Measurements from ENCODE around the gene TENM4. TPM values are rescaled to one million over a fixed set of nuclear protein-coding genes. Genes with fewer than 3 reads are reported as not detected.

TENM4 gene
- polyA plus RNA-seq, 1 donor from 2014 or later = 16.8 TPM

DNA sequence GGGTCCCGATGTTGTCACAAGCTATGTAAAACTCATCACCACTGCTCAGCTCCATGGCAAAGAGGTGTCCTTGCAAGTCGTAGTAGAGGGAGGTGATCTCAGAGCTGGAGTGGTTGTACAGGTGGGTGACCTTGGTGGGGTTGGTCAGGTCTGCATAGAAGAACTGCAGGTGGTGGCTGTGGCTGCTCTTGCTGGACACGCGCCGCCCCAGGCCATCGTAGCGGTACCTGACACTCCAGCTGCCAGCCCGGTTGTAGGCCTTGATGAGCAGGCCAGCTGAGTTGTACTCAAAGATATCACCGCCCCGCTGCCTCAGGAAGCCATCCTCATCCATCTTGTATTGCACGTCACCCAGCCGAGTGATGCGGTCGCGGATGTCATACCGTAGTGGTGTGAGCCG is 771.6 kb downstream of the TENM4 start:
- Histone ChIP-seq H3K36me3 (ENCODE audit: insufficient read depth, low read length) (peaks cover 46% of the 10 kb centered on the region), H3K4me3 (ENCODE audit: low read length) (no peak overlapping the region), H3K9me3 (ENCODE audit: low read length) (no peaks in the 10 kb centered on the region), H3K9me2 (ENCODE audit: insufficient read depth, low read length) (no peaks in the 10 kb centered on the region), H3K79me2 (replicated peaks; ENCODE audit: insufficient read depth, low read length) (no peaks in the 10 kb centered on the region), H3K27me3 (ENCODE audit: insufficient read depth, low read depth, low read length) (no peaks in the 10 kb centered on the region), H3K27ac (ENCODE audit: low read length) (no peak overlapping the region), H3K4me2 (ENCODE audit: low read length) (no peak overlapping the region), H4K20me1 (ENCODE audit: insufficient read depth) (no peaks in the 10 kb centered on the region), H3F3A (ENCODE audit: insufficient read depth, low read length, poor library complexity, severe bottlenecking) (no peaks in the 10 kb centered on the region), H3K9ac (ENCODE audit: low read length) (no peak overlapping the region), H2AFZ (ENCODE audit: low read depth, low read length) (no peak overlapping the region)
- no peak for TF ChIP-seq TAF1 (IDR thresholded peaks at IDR 0.05; ENCODE audit: low read depth)
- TF ChIP-seq EP300 (conservative IDR thresholded peaks at IDR 0.05; ENCODE audit: poor library complexity, severe bottlenecking) = no peak
- no peak for TF ChIP-seq SMC3 (conservative IDR thresholded peaks at IDR 0.05; ENCODE audit: poor library complexity)
- TF ChIP-seq MXI1 (conservative IDR thresholded peaks at IDR 0.05; ENCODE audit: poor library complexity, severe bottlenecking) = no peak
- TF ChIP-seq, protein P1, sequence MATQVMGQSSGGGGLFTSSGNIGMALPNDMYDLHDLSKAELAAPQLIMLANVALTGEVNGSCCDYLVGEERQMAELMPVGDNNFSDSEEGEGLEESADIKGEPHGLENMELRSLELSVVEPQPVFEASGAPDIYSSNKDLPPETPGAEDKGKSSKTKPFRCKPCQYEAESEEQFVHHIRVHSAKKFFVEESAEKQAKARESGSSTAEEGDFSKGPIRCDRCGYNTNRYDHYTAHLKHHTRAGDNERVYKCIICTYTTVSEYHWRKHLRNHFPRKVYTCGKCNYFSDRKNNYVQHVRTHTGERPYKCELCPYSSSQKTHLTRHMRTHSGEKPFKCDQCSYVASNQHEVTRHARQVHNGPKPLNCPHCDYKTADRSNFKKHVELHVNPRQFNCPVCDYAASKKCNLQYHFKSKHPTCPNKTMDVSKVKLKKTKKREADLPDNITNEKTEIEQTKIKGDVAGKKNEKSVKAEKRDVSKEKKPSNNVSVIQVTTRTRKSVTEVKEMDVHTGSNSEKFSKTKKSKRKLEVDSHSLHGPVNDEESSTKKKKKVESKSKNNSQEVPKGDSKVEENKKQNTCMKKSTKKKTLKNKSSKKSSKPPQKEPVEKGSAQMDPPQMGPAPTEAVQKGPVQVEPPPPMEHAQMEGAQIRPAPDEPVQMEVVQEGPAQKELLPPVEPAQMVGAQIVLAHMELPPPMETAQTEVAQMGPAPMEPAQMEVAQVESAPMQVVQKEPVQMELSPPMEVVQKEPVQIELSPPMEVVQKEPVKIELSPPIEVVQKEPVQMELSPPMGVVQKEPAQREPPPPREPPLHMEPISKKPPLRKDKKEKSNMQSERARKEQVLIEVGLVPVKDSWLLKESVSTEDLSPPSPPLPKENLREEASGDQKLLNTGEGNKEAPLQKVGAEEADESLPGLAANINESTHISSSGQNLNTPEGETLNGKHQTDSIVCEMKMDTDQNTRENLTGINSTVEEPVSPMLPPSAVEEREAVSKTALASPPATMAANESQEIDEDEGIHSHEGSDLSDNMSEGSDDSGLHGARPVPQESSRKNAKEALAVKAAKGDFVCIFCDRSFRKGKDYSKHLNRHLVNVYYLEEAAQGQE (IDR thresholded peaks at IDR 0.05; ENCODE audit: borderline replicate concordance) = no peak
- no peak for TF ChIP-seq POLR2AphosphoS5 (IDR thresholded peaks at IDR 0.05)
- TF ChIP-seq RAD21 (conservative IDR thresholded peaks at IDR 0.05) = no peak
- TF ChIP-seq, protein P2, sequence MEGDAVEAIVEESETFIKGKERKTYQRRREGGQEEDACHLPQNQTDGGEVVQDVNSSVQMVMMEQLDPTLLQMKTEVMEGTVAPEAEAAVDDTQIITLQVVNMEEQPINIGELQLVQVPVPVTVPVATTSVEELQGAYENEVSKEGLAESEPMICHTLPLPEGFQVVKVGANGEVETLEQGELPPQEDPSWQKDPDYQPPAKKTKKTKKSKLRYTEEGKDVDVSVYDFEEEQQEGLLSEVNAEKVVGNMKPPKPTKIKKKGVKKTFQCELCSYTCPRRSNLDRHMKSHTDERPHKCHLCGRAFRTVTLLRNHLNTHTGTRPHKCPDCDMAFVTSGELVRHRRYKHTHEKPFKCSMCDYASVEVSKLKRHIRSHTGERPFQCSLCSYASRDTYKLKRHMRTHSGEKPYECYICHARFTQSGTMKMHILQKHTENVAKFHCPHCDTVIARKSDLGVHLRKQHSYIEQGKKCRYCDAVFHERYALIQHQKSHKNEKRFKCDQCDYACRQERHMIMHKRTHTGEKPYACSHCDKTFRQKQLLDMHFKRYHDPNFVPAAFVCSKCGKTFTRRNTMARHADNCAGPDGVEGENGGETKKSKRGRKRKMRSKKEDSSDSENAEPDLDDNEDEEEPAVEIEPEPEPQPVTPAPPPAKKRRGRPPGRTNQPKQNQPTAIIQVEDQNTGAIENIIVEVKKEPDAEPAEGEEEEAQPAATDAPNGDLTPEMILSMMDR (IDR thresholded peaks at IDR 0.05; ENCODE audit: poor library complexity, severe bottlenecking) = no peak
- no peak for TF ChIP-seq EZH2 (IDR thresholded peaks at IDR 0.05; ENCODE audit: borderline replicate concordance, insufficient read depth, low read length, poor library complexity, severe bottlenecking)

DNA sequence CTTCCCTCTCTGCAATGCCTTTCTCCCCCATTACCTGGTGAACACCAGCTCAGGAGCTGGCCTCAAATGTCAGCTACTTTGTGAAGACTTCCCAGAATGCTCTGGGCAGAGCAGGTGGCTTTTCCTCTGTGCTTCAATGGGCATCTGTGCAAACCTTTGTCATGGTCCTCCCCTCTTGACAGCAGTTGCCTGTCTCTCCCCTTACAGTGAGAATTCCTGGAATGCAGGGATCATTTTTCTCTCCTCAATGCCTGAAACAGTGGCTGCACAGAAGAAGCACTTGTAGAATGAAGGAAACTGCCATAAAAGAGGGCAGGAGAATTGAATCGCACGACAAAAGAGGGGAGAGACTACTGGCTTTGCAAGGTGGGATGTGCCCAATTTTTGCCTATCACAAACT is 773.4 kb downstream of the TENM4 start:
- no peaks in the 10 kb centered on the region for H4K20me1 ChIP-seq (ENCODE audit: insufficient read depth)
- peaks cover 44% of the 10 kb centered on the region for H3K36me3 ChIP-seq (ENCODE audit: insufficient read depth, low read length)
- H3K27me3 ChIP-seq (ENCODE audit: insufficient read depth, low read depth, low read length) = no peaks in the 10 kb centered on the region
- H3F3A ChIP-seq (ENCODE audit: insufficient read depth, low read length, poor library complexity, severe bottlenecking) = no peaks in the 10 kb centered on the region
- no peak overlapping the region for H3K9ac ChIP-seq (ENCODE audit: low read length)
- H2AFZ ChIP-seq (ENCODE audit: low read depth, low read length) = no peak overlapping the region
- H3K9me3 ChIP-seq (ENCODE audit: low read length) = no peaks in the 10 kb centered on the region
- TF ChIP-seq TAF1 (IDR thresholded peaks at IDR 0.05; ENCODE audit: low read depth) = no peak
- TF ChIP-seq RAD21 (conservative IDR thresholded peaks at IDR 0.05) = no peak
- no peak for TF ChIP-seq EP300 (conservative IDR thresholded peaks at IDR 0.05; ENCODE audit: poor library complexity, severe bottlenecking)
- no peak for TF ChIP-seq MXI1 (conservative IDR thresholded peaks at IDR 0.05; ENCODE audit: poor library complexity, severe bottlenecking)
- no peak for TF ChIP-seq EZH2 (IDR thresholded peaks at IDR 0.05; ENCODE audit: borderline replicate concordance, insufficient read depth, low read length, poor library complexity, severe bottlenecking)
- TF ChIP-seq, protein P2 (IDR thresholded peaks at IDR 0.05; ENCODE audit: poor library complexity, severe bottlenecking) = no peak
- TF ChIP-seq, protein P1 (IDR thresholded peaks at IDR 0.05; ENCODE audit: borderline replicate concordance) = no peak
- TF ChIP-seq SMC3 (conservative IDR thresholded peaks at IDR 0.05; ENCODE audit: poor library complexity) = no peak
- no peak for TF ChIP-seq POLR2AphosphoS5 (IDR thresholded peaks at IDR 0.05)
- no peaks in the 10 kb centered on the region for H3K9me2 ChIP-seq (ENCODE audit: insufficient read depth, low read length)
- no peak overlapping the region for H3K4me2 ChIP-seq (ENCODE audit: low read length)
- H3K4me3 ChIP-seq (ENCODE audit: low read length) = no peak overlapping the region
- H3K27ac ChIP-seq (ENCODE audit: low read length) = peak overlapping the region; percentile 42
- no peaks in the 10 kb centered on the region for H3K79me2 ChIP-seq (replicated peaks; ENCODE audit: insufficient read depth, low read length)
